NCI-H1417 treated with DMSO at 0.1 percent for 48 hours (cell line): ENCODE data around the gene CXCL5.
"Not testable (repeated sequence)": the region's sequence is repeated elsewhere in the genome, so short reads cannot be mapped to it uniquely, and the experiment has no call there.

Experiments used
- DNase-seq: peaks from one replicate; lab custom pipeline; 2025; lab: John Stamatoyannopoulos, UW

CXCL5 gene

DNA sequence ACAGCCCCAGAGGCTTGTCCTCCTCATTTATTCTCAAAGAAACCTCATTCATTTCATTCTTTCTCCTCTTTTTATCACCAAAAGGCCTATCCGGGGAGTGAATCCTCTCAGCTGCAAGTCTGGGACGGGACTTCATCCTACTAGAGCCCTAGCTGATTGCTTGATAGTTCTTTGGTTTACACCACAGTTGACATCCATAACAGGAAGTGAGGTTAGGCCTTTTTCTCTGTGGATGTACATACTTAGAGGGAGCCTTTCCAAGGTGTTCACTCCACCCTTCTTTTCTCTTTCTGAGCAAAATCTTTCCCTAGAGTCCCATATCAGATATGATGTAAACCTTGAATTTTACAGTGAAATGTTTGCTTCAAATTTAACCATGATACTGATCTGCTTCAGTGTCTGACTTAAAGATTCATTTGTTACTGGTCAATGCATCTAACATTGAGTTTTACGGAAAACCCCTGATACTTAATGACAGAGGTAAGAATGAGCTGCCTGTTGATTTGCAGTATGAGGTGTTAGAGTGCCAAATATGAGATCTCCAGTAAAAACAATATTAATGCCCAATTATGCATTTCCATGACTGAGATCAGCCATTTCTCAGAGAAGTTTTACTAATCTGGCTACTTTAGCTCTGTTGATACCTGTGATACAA lies 16.8 kb upstream of the CXCL5 start:
- DNase-seq = no peak

DNA sequence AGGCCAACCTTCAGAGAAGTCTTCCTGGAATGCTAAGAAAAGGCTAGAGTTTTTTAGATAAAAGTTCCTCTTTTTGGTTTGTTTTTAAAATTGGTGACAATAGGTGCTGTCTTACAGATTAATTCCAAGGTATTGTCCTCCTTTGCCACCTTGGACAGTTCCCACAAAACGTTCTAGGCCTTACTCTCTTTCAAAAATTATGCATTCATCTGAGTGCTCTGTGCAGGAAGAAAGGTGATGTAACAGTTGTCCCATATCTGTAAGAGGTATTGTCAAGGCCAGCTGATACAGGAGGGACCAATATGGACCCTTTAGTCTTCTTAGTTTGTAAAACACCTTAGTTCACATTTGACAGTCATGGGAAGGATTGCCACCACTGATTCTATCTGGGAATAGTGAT lies 15.9 kb upstream of the CXCL5 start:
- DNase-seq = no peak

DNA sequence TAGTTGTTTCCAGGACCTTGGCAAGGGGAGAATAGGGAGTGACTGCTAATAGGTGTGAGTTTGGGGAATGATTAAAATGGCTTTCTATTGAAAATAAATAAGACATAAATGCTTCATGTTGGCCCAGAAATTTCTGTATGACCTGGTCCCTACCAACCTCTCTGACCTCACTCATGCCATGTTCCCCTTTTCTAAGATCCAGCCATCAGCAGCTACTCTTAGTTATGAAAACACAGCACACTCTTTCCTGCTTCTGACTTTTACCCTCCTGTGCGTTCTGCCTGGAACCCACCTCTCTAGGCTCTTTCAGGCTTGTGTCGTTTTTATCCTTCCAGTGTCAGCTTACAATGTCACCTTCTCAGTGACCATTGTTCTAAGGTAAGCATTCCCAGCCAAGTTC lies 14.8 kb upstream of the CXCL5 start:
- no peak for DNase-seq

DNA sequence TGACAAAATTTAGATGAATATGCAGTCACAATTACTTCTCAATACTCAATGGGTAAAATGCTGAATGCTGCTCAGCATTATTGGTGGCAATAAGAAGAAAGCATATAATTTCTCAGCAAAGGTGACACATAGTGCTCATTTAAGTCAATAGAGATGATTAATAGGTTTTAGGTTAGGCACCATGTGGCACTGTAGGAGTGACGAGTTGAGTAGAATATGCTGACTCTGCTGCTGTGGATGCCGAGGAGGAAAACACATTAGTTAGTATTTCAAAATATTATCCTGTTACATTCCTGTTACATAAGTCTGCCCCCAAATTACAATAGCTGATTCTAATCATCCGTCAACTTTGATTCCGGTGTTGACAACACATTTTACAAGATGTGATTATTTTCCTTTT lies 13.7 kb upstream of the CXCL5 start:
- no peak for DNase-seq

DNA sequence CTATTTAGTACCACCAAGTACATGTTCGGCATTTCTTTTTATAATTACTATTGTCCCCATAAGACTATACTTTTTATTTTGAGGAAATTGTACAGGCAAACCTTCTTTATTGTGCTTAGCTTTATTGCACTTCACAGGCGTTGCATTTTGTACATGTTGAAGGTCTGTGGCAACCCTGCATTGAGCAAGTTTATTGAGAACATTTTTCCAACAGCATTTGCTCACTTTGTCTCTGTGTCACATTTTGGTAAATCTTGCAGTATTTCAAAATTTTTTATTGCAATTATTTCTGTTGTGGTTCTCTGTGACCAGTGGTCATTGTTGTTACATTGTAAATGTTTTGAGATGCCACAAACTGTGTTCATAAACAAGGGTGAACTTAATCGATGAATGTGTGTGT lies 10.8 kb upstream of the CXCL5 start:
- no peak for DNase-seq

DNA sequence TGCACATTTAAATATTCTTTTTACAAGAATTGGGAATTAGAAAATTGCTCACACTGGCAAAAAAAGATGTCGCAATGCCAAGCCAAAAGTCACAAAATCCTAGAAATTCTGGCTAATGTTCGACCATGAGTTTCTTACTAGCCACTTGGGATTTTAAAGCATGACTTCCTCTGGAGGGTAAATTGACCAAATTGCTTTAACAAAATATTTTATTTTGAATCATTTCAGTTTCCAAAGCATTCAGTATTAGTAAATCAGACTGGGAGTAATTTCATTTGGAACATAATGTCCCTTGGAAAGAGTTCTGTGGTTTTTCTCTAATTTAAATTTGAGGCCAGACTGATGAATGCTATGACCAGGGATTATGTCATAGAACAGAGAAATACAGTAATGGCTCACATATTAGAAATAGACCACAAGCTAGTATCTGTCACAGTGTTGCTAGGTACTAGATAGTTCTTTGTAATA lies 7.6 kb upstream of the CXCL5 start:
- DNase-seq = no peak

DNA sequence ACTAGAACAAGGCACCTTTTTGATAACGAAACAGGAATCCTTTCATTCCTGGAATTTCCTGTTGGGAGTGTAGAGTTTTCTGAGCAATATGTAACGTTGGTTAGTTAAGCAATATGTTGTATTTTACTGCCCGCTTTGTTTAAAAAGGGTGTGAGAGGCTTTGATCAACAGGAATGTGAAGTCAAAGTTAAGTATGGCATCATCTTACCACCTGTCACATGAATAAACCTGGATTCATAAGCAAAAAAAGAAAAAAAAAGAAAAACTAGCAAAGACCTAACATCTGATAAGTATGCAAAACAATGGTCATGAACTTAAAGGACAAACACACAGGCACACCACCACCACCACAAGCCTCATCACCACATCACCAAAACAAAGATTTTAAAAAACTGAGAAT lies 7.1 kb upstream of the CXCL5 start:
- no peak for DNase-seq

DNA sequence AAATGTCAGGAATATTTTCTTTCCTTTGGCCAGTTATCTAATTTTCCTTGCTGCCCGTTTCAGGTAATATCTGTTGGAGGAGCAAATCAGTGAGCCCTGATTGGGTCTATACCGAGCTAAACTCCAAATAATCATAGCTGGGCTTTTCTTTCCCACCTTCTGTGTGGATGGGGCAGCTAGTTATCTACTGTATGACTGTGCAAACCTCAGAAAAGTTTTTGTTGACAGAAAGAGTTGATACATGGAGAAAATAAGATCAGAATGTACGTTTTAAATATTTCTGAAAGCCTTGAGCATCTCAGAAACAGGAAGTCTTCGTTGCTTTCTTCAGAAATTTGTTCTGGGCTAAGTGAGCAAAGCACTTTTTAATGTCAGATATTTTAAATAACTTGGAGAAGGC lies 6.2 kb upstream of the CXCL5 start:
- no peak for DNase-seq

DNA sequence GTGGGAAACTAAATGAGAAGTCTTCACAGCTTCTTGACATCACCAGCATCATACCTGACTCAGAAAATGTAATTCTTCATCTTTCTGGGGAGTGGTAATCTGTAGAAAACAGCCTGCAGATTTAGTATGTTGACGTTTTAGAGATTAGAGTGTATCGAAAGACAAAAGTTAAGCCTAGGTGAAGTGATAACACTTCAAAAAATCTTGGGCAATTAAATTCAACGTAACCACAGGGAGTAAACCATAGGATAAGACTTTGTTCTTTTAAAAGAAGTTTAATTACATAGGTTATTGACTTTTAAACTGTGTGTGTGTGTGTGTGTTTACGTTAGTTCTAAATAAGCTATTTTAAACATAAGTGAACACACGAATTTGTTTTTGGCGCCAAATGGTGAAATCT lies 1.8 kb upstream of the CXCL5 start:
- no peak for DNase-seq

DNA sequence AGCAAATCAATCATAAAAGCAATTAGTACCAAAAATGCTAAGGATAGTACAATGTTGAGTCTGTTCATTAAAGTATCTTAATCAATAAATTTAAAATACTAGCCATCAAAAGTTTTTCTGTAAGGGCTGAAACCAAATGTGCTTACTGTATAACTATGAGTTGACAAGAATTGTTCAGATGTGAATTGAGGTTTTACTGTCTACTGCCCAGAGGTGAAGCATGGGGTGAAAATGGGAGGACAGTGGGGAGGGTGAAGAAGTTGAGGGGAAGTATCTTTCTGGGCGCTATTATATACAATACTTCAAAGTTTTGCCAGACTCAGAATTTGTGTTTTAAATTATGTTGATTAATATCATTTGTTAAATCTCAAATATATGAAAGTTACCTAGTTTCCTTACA lies 6.4 kb downstream of the CXCL5 start:
- DNase-seq = no peak

DNA sequence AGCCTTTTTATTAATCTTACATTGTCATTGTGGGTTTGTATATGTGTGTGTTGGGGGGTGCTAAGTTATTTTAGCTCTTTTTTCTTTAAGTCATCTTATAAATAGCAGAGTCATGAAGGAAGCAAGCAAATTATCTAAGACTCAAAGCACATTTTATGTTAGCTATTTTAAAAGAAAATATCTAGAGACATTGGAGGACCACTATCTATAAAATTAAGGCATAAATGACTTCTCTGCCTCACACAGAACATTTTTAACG lies 6.8 kb downstream of the CXCL5 start:
- no peak for DNase-seq

DNA sequence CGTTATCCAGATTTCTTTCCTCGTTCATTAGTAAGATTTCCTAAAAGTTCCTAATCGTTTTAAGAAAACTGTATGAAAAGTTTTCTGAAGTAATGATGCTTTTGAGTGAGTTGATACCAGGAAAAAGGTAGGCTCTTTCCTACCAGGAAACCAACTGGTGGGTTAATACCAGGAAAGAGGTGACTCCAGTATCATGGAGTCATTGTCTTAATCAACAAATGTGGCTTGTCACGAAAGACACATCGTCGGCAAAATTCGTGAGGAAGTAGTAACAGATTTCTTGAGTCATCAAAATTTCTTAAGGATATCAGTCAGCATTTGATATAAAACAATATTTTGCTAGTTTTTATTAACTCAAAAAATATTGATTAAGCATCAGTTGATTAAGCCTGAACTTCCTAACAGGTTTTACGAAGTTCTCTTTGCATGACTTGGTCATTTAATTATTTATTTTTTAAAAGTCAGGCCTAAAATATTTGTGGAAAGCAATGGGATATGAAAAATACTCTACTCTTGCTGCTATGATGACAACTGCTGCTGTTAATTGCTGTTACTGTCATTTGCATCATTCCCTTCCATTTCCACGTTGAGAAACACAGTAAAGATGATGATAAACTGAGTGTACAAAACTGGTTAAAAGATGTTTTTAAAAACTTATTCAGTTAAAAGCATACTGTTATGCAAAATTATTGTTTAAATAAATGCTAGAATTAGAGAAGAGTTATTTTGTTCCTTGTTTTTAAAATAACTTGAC lies 7.3 kb downstream of the CXCL5 start:
- no peak for DNase-seq

DNA sequence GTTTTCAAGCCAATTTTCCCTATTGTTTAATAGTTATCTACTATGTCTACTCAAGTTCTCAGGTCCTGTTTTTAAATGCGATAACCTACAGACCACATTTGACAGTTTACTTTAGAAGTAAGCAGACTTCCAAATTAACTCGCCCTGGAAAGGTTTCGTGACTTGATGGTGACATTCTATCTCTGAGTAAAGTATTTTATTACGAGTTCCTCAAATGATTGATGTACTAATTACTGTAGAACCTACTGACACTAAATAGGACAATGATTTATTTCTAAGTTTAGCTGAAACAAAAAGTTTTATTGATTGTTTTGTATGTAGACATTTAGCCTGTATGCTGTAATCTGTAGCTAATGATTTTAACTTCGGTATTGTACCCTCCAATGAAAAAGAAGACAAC lies 8.5 kb downstream of the CXCL5 start:
- DNase-seq = no peak

DNA sequence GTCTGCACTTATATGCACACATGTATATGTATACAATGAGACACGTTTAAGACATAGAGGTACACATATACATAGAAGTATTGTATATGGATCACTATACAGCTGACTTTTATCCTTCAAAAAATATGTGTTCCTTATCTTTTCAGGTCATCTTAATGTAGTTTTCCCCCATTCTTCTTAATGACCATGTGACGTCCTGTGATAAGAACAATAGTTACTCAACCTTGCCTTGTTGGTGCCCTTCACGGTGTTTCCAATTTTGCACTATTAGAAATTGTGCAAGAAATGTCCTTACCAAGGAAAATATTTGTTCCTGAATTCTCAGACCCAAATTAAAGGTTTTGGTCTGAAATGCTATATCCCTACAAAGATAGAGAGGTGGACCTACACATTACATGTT lies 9.4 kb downstream of the CXCL5 start:
- no peak for DNase-seq

DNA sequence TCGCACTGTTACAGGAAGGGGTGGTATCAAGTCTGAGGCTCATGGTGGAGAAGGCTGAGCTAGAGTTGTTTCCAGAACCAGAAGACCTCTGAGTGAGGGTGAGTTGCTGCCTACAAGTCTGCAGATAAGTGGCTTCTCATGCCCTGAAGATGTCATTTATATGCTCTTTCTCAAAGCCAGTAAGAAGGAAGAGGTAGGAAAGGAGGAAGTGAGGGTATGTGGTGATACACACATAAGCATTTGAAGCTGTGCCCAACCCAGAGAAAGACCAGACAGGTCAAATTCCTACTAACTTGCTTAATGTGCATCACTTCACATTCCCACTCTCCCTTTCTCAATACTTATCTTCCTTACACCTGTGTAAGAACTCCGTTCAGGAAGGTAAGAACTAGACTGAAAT lies 10.4 kb downstream of the CXCL5 start, which contains the start of gene PPBP:
Gene PPBP (minus strand): TSS at position 130 of the 400 bp plus-strand sequence. CDS start 87 bp downstream, at position 43.
- DNase-seq = no peak

DNA sequence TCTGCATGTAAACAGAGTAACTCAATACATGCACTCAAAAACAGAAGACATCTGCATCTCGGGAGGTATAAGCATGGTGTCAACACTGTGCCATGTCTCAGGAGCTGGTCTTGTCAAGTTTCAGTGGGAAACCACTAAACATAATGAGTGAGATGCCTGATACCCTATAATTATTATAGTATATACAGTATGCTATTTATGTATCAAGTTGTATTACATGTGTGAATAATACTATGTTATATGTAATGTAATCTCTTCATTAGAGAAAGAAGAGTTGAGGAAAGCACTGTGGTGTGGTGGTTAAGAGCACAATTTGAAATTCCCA lies 13.0 kb downstream of the CXCL5 start:
- no peak for DNase-seq

DNA sequence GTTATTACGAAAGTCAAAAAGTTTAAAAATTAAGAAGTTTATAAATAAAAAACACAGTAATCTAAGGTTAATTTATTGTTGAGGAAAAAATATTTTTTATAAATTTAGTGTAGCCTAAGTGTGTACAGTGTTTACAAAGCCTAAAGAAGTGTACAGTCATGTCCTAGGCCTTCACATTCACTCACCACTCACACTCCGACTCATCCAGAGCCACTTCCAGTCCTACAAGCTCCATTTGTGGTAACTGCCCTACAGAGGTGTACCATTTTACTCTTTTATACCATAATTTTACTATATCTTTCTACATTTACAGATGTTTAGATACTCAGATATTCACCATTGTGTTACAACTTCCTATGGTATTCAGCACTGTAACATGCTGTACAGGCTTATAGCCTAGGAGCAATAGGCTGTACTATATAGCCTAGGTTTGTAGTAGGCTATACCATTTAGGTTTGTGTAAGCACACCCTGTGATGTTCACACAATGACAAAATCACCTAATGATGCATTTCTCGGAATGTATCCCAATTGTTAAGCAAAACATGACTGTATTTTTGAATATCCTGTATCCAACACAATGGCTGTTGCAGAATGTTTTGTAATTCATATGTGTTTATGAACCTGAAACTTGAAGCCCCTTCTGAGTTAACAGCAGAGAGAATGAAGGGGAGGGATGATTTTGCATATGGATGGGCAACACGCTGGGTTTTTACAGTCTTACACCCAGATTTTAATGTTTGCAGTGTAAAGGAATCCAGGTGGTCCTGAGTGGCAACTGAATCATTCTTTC lies 13.5 kb downstream of the CXCL5 start:
- DNase-seq = no peak

DNA sequence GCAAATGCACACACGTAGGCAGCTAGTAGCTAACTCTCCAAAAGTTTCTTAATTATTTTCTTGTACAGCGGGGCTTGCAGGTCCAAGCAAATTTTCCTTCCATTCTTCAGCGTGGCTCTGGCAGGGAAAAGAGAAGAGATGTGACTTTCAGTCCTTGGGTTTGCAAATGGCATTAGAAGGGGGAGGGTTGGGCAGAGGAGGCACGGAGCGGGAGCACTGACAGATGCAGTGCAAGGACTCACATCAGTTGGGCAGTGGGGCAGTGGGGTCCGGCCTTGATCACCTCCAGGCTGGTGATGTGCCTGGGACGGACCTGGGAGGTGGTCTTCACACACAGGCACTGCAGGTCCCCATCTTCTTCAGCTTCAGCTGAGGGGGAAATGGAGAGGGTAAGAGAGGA lies 17.3 kb downstream of the CXCL5 start:
- DNase-seq = not testable (repeated sequence)

DNA sequence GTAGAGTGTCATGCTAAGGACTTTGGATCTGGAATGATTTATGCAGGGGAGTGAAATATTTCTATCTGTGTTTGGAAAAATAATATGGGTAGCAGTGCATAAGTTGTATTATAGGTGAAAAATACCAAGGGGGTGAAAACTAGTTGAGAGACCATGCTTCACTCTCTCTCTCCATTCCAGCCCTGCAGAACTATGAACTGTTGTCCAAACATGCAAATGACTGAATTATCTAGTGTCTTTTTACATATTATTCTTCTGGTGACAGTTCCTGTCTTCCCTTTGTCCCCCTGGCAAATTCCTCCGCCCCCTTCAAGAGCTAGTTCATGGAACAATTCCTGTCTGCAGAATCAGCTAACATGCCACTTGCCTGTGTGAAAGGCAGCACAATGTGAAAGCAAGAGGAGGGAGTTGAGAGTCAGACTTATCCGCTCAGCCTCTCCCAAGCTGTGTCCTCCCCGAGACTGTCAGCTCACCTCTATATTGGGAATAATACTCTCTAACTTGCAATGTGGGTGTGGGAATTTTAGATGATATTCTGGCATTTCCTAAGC lies 19.0 kb downstream of the CXCL5 start:
- DNase-seq = no peak

DNA sequence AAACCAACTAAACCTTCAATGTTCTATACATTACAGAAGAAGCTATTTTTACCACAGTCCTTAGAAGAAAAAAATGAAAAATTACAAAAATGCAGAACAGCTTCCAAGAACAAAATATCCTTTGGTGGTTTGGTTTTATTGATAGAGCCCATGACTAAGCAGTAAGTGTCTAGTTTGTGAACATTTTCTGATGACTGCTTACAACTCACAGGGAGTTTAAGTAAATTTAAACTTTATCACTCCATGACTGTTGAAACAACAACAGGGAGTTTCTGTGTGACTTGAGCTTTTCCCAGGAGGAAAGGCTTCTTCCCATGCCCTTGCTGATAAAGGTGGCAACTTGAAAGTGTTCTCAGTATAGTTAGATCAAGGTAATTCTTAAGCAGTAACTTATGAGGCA lies 19.6 kb downstream of the CXCL5 start:
- DNase-seq = no peak

DNA sequence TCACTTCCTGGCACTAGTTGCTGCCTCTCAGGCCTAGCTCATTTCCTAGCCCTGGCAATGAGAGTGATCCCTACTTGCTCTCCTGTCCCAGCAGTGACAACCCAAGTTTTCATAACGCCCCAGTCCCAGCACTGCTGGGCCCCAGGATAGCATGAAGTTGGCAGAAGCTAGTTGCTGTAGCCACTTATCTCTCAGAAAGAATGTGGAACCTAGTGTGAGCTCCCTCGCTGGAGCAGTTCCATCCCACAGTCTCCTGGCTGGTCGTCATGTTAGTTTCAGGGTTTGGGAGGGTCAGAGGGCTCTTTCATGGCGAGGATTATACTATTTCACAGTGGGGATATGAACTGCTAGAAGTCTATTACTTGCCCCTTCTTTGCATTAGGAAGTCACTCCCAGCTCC lies 21.8 kb downstream of the CXCL5 start:
- no peak for DNase-seq

DNA sequence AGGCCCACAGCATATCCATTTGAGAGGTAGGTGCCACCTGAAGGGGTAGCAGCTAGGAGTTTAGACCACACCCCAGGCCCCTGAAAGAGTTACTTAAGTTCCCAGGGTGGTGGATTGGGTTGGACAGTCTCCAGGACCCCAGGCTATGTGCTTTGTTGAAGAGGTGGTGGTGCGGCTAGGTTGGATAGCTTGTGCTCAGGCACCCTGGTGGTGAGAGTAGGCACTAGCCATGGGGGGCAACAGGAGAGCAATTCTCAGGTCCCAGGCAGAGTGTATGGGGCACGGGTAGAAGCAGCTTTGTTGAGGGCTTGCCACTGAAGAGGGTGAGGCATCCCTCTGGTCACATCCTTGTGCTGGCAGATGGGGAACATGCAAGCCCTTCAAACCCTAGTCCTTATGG lies 22.3 kb downstream of the CXCL5 start:
- no peak for DNase-seq

DNA sequence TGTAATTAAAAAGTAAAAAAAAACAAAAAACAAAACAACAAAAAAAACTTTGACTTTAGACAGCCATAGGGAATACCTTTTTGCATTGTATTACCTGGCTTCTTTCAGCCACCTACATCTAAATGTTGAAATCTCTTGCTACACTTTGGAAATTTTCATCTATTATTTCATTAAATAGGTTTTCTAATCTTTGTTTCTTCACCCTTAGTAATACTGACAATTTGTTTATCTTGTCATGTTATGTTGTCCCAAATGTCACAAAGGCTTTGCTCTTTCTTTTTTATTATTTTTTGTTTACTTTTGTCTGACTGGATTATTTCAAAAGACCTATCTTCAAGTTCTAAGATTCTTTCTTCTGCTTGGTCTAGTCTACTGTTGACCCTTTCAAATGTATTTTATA lies 24.1 kb downstream of the CXCL5 start:
- DNase-seq = no peak
